ENCODE results near the gene PAX7.

GRCh38 chr1:18608534-18608933 lies 22.1 kb upstream of the PAX7 start:
- TF ChIP-seq CTCF (IDR thresholded peaks at IDR 0.05): no peak
- TF ChIP-seq EP300 (IDR thresholded peaks at IDR 0.05): no peak
- no peak for TF ChIP-seq POLR2AphosphoS5 (IDR thresholded peaks at IDR 0.05)
- no peak for TF ChIP-seq POLR2A (IDR thresholded peaks at IDR 0.05)
